ENCODE measurements around the gene IGSF8. TPM values are rescaled to one million over a fixed set of nuclear protein-coding genes. Genes with fewer than 3 reads are reported as not detected.
"Not testable (repeated sequence)": the region's sequence is repeated elsewhere in the genome, so short reads cannot be mapped to it uniquely, and the experiment has no call there.

IGSF8 gene
- total RNA-seq, 1 donor from 2014 or later: 21.9 TPM

DNA sequence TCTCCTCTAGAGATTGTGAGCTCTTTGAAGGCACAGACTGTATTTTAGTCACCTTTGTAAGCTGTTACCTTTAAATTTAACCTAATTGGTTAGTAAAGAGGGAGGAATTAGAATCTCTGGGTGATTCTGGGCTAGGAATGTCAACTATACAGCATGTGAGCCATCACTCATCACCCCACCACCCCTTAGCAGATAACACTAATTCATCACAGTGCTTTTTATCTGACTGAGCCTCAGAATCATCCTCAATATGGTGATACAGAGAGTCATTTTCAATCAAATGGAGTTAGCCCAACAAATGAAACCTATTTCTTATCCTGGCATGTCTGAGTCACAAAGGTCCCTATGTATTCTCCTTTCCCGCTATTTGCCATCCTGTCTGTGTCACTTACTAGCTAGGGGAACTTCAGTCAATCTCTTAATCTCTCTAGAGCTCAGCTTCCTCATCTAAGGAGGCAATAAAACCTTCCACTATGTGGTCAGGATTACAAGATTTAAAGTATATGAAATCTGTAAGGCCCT is 41.7 kb downstream of the IGSF8 start:
- no peak for ATAC-seq
- intact Hi-C loops (cut with DNase I): no loop called here
- DNase-seq (ENCODE audit: missing footprints): no peak

DNA sequence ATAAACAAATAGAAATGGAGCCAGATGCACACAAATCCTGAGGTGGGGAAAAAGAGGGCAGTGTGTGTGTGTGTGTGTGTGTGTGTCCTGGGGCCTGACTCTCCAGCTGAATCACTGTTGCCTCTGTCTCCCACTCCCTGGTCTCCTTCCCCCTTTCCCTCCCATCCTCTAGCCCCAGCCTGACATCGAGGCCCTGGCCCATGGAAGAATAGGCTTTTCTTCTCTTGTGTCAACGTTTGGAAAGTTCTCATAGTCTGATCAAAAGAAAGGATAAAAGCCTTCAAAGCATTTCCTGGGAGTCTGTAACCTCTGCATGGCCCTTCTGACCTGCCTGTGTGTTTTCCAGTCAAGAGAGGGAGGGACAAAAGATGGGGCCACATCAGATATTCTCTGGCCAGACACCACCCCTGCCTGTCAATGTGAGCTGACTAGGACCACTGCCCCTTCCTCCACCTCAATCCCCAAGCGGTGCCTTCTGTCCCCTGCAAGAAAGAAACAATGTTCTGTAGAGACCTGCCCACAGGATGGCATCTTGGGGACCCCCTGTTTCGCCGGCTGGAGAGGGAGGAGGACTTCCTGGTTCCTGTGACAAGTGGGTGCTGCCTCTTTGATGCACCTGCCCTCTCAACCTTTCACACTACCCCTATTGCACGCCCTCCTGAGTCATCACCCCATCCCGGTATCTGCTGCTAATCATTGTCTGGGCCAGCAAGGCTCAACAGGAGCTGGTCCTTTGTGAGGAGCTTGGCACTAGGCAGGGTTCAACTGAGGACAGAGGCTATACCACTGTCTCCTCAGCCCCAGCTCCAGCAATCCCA is 44.7 kb downstream of the IGSF8 start:
- intact Hi-C loops (cut with DNase I): no loop called here
- DNase-seq (ENCODE audit: missing footprints): no peak
- no peak for ATAC-seq

DNA sequence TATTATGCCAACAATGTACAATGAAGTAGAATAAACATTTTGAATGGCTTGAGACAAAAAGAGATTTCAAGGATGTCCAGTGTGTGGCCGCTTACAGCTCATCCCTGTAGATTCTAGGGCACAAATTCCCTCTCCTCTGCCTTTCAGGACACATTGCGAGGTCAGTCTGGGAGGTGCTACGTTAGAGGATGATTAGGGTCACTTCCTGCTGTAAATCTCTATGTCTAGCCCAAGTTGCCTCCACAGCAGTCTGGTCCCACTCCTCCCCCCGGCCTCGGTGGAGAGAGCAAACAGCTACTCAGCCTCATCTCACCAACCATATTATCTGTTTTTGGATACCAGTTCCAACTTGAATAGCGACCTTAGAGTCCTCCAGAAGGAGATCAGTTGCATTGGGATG is 45.5 kb downstream of the IGSF8 start:
- DNase-seq (ENCODE audit: missing footprints) (no peak), ATAC-seq (no peak)
- intact Hi-C loops (cut with DNase I): no loop called here

GRCh38 chr1:160050619-160051018 is 47.8 kb downstream of the IGSF8 start:
- no peak for ATAC-seq
- intact Hi-C loops (cut with DNase I): no loop called here
- no peak for DNase-seq (ENCODE audit: missing footprints)

- intact Hi-C loops (cut with DNase I); DNase-seq (ENCODE audit: missing footprints); ATAC-seq: not testable (repeated sequence)
These were observed 48.2 kb downstream of the IGSF8 start for GRCh38 chr1:160050182-160050581.

DNA sequence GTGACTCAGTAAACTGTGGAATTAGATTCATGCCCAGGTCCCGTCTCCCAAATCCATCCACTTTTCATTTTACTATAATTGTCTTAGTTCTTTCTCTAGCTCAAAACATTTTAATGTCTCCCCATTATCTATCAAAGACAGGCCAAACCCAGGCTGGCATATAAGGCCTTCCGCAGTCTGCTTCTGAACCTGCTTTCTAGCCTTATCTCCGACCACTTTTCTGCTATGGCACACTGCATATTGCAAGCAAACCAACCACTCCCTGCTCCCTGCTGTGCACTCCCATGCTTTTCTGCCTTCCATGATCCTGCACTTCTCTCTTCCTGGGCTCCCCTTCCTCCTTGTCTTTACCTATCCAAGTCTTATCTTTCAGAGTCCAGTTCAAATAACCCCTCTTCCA is 49.3 kb downstream of the IGSF8 start:
- intact Hi-C loops (cut with DNase I): no loop called here
- DNase-seq (ENCODE audit: missing footprints): no peak

GRCh38 chr1:160048335-160048734 is 50.1 kb downstream of the IGSF8 start:
- intact Hi-C loops (cut with DNase I): no loop called here
- DNase-seq (ENCODE audit: missing footprints): no peak

More for the DNA sequence above, 49.3 kb downstream of the IGSF8 start:
- no peak for ATAC-seq

DNA sequence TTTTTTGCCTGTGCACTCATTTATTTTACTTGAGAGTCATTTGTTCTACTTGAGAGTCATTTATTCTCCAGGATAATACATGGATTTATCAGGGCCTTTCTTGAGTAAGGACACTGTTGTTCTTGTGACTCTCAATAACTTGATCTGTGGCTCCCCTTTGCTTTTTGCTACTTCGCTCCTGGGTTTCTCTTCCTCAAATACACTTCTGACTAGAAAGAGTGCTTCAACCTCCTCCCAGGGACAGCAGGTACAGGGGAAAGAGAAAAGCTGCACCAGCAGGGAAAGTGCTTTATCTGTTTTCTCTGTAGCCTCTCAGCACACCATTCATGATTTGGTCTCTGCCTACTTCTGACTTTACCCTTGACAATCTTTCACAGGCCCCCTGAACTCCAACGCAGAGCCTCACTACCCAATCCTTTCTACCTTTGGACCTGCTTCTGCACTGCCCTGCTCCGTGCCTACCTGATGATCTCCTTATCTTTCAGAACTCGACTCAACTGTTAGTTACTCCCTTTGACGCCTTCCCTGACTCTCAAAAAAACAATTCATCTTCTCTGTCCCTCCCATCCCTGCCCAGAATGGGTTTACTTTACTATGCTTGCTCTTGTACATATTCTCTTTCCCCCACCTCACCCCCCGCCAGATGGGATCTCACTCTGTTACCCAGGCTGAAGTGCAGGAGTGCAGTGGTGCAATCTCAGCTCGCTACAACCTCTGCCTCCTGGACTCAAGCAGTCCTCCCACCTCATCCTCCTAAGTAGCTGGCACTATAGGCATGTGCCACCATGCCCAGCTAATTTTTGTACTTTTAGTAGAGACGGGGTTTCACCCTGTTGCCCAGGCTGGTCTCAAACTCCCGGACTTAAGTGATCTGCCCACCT is 51.1 kb downstream of the IGSF8 start:
- DNase-seq (ENCODE audit: missing footprints): no peak
- no peak for ATAC-seq
- intact Hi-C loops (cut with DNase I): no loop called here

More at GRCh38 chr1:160048335-160048734, 50.1 kb downstream of the IGSF8 start:
- no peak for ATAC-seq

- ATAC-seq (peak; percentile 90), DNase-seq (ENCODE audit: missing footprints) (no peak)
- intact Hi-C loops (cut with DNase I): loop anchor here (1.0 kb wide), 1 partner anchor 39 kb away; no protein-coding TSS in a partner anchor
These were observed 51.8 kb downstream of the IGSF8 start for GRCh38 chr1:160046494-160047110.

DNA sequence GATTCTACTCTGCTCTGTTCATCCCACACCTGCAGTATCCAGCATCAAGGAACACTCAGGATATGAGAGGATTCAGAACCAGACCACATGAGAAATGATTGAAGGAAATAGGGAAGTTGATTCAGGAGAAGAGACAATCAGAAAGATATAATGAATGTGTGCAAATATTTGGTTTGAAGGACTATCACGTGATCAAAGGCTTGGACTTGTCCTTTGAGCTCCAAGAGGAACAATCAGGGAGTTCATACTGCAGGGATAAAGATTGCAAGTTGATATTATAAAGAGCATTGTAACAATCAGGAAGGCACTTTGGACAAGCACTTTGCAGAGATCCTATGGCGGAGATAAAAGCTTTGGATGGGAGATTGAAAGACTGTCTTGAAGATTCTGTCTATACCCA is 52.8 kb downstream of the IGSF8 start:
- DNase-seq (ENCODE audit: missing footprints) (no peak), ATAC-seq (no peak)
- intact Hi-C loops (cut with DNase I): loop anchor here (1.0 kb wide), 1 partner anchor 40 kb away; no protein-coding TSS in a partner anchor

DNA sequence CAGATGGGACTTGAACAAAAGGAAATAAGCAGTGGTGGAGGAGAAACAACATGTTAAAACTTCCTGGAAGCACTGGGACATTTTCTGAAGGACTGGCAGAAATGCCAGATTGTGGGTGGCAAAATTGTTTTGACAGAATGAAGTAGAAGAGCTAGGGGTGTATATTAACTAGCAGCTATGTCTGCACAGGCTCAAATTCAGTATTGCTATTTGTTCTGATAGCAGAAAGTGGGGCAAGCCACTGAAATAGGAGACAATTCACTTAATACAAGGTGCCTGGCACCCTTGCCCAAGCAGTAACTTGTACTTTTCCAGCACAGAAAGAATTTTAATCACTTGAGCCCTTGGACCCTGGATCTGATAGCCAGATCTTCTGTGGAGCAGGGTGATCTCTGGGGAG is 54.9 kb downstream of the IGSF8 start:
- no peak for DNase-seq (ENCODE audit: missing footprints)
- no peak for ATAC-seq
- intact Hi-C loops (cut with DNase I): no loop called here

Other genes with a start within 250 kb of the IGSF8 start
- not detected for gene VSIG8, start 236.0 kb downstream of the IGSF8 start, total RNA-seq
- gene CFAP45, start 198.5 kb downstream of the IGSF8 start, total RNA-seq: 1.0 TPM
- 143 TPM for gene TAGLN2, start 173.1 kb downstream of the IGSF8 start, total RNA-seq
- 0.30 TPM for gene IGSF9, start 153.0 kb downstream of the IGSF8 start, total RNA-seq
- not detected for gene SLAMF9, start 144.4 kb downstream of the IGSF8 start, total RNA-seq
- gene PIGM, start 66.6 kb downstream of the IGSF8 start, total RNA-seq: 2.4 TPM
- gene KCNJ10, start 28.5 kb downstream of the IGSF8 start, total RNA-seq: not detected
- gene KCNJ9, start 17.1 kb downstream of the IGSF8 start, total RNA-seq: not detected
- gene ATP1A2, start 17.1 kb upstream of the IGSF8 start, total RNA-seq: 209 TPM
- gene ATP1A4, start 53.0 kb upstream of the IGSF8 start, total RNA-seq: not detected
- 27.0 TPM for gene CASQ1, start 92.0 kb upstream of the IGSF8 start, total RNA-seq
- gene PEA15, start 106.8 kb upstream of the IGSF8 start, total RNA-seq: 283 TPM
- 142 TPM for gene DCAF8, start 163.9 kb upstream of the IGSF8 start, total RNA-seq
- 102 TPM for gene PEX19, start 186.5 kb upstream of the IGSF8 start, total RNA-seq
- gene COPA, start 244.6 kb upstream of the IGSF8 start, total RNA-seq: 84.2 TPM
- gene NCSTN, start 244.8 kb upstream of the IGSF8 start, total RNA-seq: 66.7 TPM

All from Right ventricle myocardium inferior (tissue), 1 donor.